H1 (cell line): ENCODE results near the gene CAPZB. TPM values are rescaled to one million over a fixed set of nuclear protein-coding genes. Genes with fewer than 3 reads are reported as not detected.

Experiments
- CTCF ChIA-PET: fragments of 300-600 bp; sonication (Branson Sonifier 250); formaldehyde crosslinking; loops from one replicate; lab custom pipeline; 2021; ENCODE audit not compliant: partially characterized antibody; lab: Charles Lee
- POLR2A ChIA-PET: fragments of 300-600 bp; sonication (Branson Sonifier 250); formaldehyde crosslinking; loops from one replicate; lab custom pipeline; 2021; ENCODE audit warnings: inconsistent platforms; ENCODE audit not compliant: partially characterized antibody; lab: Charles Lee
- DNase-seq, 2 experiments: peaks; one replicate each; pipeline versions ENCODE4 v3.0.0 to v3.0.0-alpha.2; 2010 to 2022; ENCODE audit warnings: low spot score in 2 of 2, low read depth in 1 of 2, mixed read lengths in 1 of 2
- FAIRE-seq: peaks from 2 replicates; lab custom pipeline; 2011; peaks lifted over from hg19 to GRCh38; lab: Jason Lieb, UNC
- H2AFZ ChIP-seq: 2 replicates; pipeline ENCODE4 v1.8.1; 2012; ENCODE audit warnings: low read length, inconsistent platforms
- H2AK5ac ChIP-seq: 2 replicates; pipeline ENCODE4 v1.6.1; 2013; ENCODE audit warnings: low read depth, low read length
- H2BK120ac ChIP-seq: replicated peaks from 2 replicates; pipeline ENCODE3; 2013; ENCODE audit warnings: low read depth, low read length, inconsistent platforms
- H2BK12ac ChIP-seq: 2 replicates; pipeline ENCODE4 v1.6.1; 2013; ENCODE audit warnings: low read depth, low read length
- H2BK15ac ChIP-seq: 2 replicates; pipeline ENCODE4 v1.6.1; 2013; ENCODE audit warnings: low read length
- H2BK20ac ChIP-seq: 2 replicates; pipeline ENCODE4 v1.6.1; 2013; ENCODE audit warnings: low read length
- H2BK5ac ChIP-seq: 2 replicates; pipeline ENCODE4 v1.6.1; 2013; ENCODE audit warnings: low read depth, low read length
- H3K14ac ChIP-seq: 2 replicates; pipeline ENCODE4 v1.6.1; 2013; ENCODE audit warnings: inconsistent platforms; ENCODE audit not compliant: insufficient read length
- H3K18ac ChIP-seq: 2 replicates; pipeline ENCODE4 v1.6.1; 2013; ENCODE audit warnings: low read length; ENCODE audit errors: extremely low read depth
- H3K23ac ChIP-seq: 2 replicates; pipeline ENCODE4 v1.6.1; 2013; ENCODE audit warnings: inconsistent platforms; ENCODE audit not compliant: insufficient read length
- H3K23me2 ChIP-seq: 2 replicates; pipeline ENCODE4 v1.6.1; 2013; ENCODE audit warnings: low read depth, low read length
- H3K27ac ChIP-seq: 2 replicates; pipeline ENCODE4 v1.6.1; 2011; ENCODE audit warnings: low read depth, low read length, inconsistent platforms
- H3K27me3 ChIP-seq, 4 experiments: replicated peaks in 1 of 4; 1 replicate in 1 of 4; 2 replicates in 3 of 4; pipeline versions ENCODE4 v1.6.1 to v1.8.1; 2011 to 2013; ENCODE audit warnings: low read length in 3 of 4, mild to moderate bottlenecking in 3 of 4, inconsistent platforms in 2 of 4, mixed read lengths in 2 of 4, moderate library complexity in 1 of 4; ENCODE audit not compliant: control insufficient read depth in 3 of 4, insufficient read depth in 3 of 4; ENCODE audit errors: extremely low read depth in 1 of 4
- H3K36me3 ChIP-seq, 4 experiments: 2 replicates each; pipeline versions ENCODE4 v1.6.1 to v1.8.1; 2011 to 2013; ENCODE audit warnings: mild to moderate bottlenecking in 4 of 4, low read length in 3 of 4, moderate library complexity in 2 of 4, control low read depth in 1 of 4, inconsistent platforms in 1 of 4; ENCODE audit not compliant: insufficient read depth in 4 of 4, control insufficient read depth in 2 of 4
- H3K4ac ChIP-seq: replicated peaks from 2 replicates; pipeline ENCODE3; 2013; ENCODE audit warnings: low read length, low read depth, mixed read lengths, inconsistent platforms; ENCODE audit not compliant: insufficient read length
- H3K4me1 ChIP-seq, 4 experiments: replicated peaks in 1 of 4; 1 replicate in 1 of 4; 2 replicates in 3 of 4; pipeline versions ENCODE4 v1.6.1 to v1.8.1; 2011 to 2013; ENCODE audit warnings: low read length in 3 of 4, inconsistent platforms in 2 of 4, mixed read lengths in 1 of 4; ENCODE audit not compliant: insufficient read depth in 4 of 4, control insufficient read depth in 3 of 4
- H3K4me2 ChIP-seq, 2 experiments: 2 replicates each; pipeline versions ENCODE4 v1.6.1 to v1.8.1; 2011 to 2013; ENCODE audit warnings: low read depth in 2 of 2, low read length in 2 of 2, control low read depth in 1 of 2, inconsistent platforms in 1 of 2, mild to moderate bottlenecking in 1 of 2; ENCODE audit not compliant: insufficient read depth in 1 of 2
- H3K4me3 ChIP-seq, 4 experiments: fragments of 200-600, 300-600 bp in 1 of 4; sonication (generic), shearing (Covaris generic), sonication (Bioruptor Twin) in 1 of 4; 2 replicates each; pipeline versions ENCODE4 v1.5.1 to v1.8.1; 2011 to 2016; ENCODE audit warnings: low read length in 4 of 4, low read depth in 3 of 4, control low read depth in 2 of 4, inconsistent platforms in 2 of 4, mild to moderate bottlenecking in 2 of 4, mixed read lengths in 1 of 4, moderate library complexity in 1 of 4; ENCODE audit not compliant: insufficient read depth in 2 of 4; ENCODE audit errors: extremely low read depth in 1 of 4
- H3K56ac ChIP-seq: replicated peaks from 2 replicates; pipeline ENCODE3; 2013; ENCODE audit warnings: low read depth, mild to moderate bottlenecking, mixed read lengths, low read length, inconsistent platforms; ENCODE audit not compliant: insufficient read length
- H3K79me1 ChIP-seq: 2 replicates; pipeline ENCODE4 v1.6.1; 2013; ENCODE audit warnings: low read depth, low read length, control low read depth
- H3K79me2 ChIP-seq, 2 experiments: 2 replicates each; pipeline versions ENCODE4 v1.6.1 to v1.8.1; 2012 to 2013; ENCODE audit warnings: low read length in 2 of 2, mild to moderate bottlenecking in 2 of 2, inconsistent platforms in 1 of 2; ENCODE audit not compliant: insufficient read depth in 2 of 2, control insufficient read depth in 1 of 2
- H3K9ac ChIP-seq, 4 experiments: replicated peaks in 1 of 4; 1 replicate in 1 of 4; 2 replicates in 3 of 4; pipeline versions ENCODE4 v1.6.1 to v1.8.1; 2011 to 2013; ENCODE audit warnings: low read depth in 3 of 4, low read length in 3 of 4, control low read depth in 2 of 4, mild to moderate bottlenecking in 2 of 4, moderate library complexity in 2 of 4, inconsistent platforms in 1 of 4; ENCODE audit errors: extremely low read depth in 1 of 4
- H3K9me3 ChIP-seq, 2 experiments: 2 replicates each; pipeline versions ENCODE4 v1.6.1 to v1.8.1; 2012 to 2013; ENCODE audit warnings: mild to moderate bottlenecking in 2 of 2, moderate library complexity in 2 of 2, control low read depth in 1 of 2, inconsistent platforms in 1 of 2, low read depth in 1 of 2, low read length in 1 of 2, mixed read lengths in 1 of 2; ENCODE audit not compliant: insufficient read depth in 2 of 2
- H4K20me1 ChIP-seq, 2 experiments: replicated peaks in 1 of 2; 2 replicates each; pipeline versions ENCODE3 to v1.8.1; 2011 to 2013; ENCODE audit warnings: inconsistent platforms in 2 of 2, low read length in 2 of 2, mild to moderate bottlenecking in 1 of 2; ENCODE audit not compliant: insufficient read depth in 2 of 2, control insufficient read depth in 1 of 2
- H4K5ac ChIP-seq: 2 replicates; pipeline ENCODE4 v1.6.1; 2013; ENCODE audit warnings: low read length, low read depth, mixed read lengths, inconsistent platforms; ENCODE audit not compliant: insufficient read length
- H4K8ac ChIP-seq: 2 replicates; pipeline ENCODE4 v1.8.0; 2013; ENCODE audit warnings: mild to moderate bottlenecking, moderate library complexity, low read length, inconsistent platforms; ENCODE audit not compliant: insufficient read depth; ENCODE audit errors: extremely low read depth
- H4K91ac ChIP-seq: replicated peaks from 2 replicates; pipeline ENCODE3; 2013; ENCODE audit warnings: low read length, mixed read lengths, inconsistent platforms; ENCODE audit not compliant: insufficient read length
- CTBP2 ChIP-seq: IDR thresholded peaks from 2 replicates; pipeline ENCODE4 v1.7.0; 2011; ENCODE audit warnings: borderline replicate concordance, mild to moderate bottlenecking, moderate library complexity, mixed read lengths, low read length; ENCODE audit not compliant: insufficient read depth, insufficient read length
- WGBS, 2 experiments: shearing (Covaris generic) in 1 of 2; methylation state at CpG; one replicate each; pipeline versions ENCODE4 v1.1.6 to v1.1.7; 2013 to 2015; ENCODE audit warnings: low lambda C conversion rate in 2 of 2, mixed read lengths in 2 of 2, inconsistent platforms in 1 of 2, low coverage in 1 of 2, missing lambda C conversion rate in 1 of 2; ENCODE audit not compliant: insufficient replicate concordance in 2 of 2, insufficient coverage in 1 of 2, insufficient read length in 1 of 2; ENCODE audit errors: extremely low coverage in 1 of 2, missing lambda C conversion rate in 1 of 2; 5-methylcytosine and 5-hydroxymethylcytosine counted together
- polyA plus RNA-seq, 7 experiments: library from polyadenylated mRNA; depleted of rRNA in 3 of 7; stranded (reverse) in 5 of 7; unstranded in 2 of 7; fragments of >200 nt in 5 of 7; fragments of 200-250 nt in 2 of 7; gene quantifications; 1 replicate in 5 of 7; 2 replicates in 1 of 7; 4 replicates in 1 of 7; pipeline versions ENCODE4 v1.2.1 to v1.2.3, GENCODE V29; 2011 to 2013; ENCODE audit warnings: missing spikeins in 2 of 7, mixed read lengths in 2 of 7
- total RNA-seq: library from RNA; stranded (reverse); fragmentation: NEBNext Ultra II Directional; extraction: Animal tissue kit (Norgen Biotek cat#: 25700); gene quantifications from 2 replicates; pipeline ENCODE4 v1.2.1, GENCODE V29; 2021

CAPZB gene
- total and polyA plus RNA-seq, 2 of the 8 experiments (the other 6 are each of a cell fraction or from before 2014, with no cell fraction given) = 162 to 371 TPM

- no peak overlapping the region for H4K5ac ChIP-seq
- H3K36me3 ChIP-seq = peaks cover 5 to 22% (median 14%) of the 10 kb centered on the region in 4 experiments; a peak in 7 of 8 replicates
- no peak overlapping the region for H3K4me3 ChIP-seq
- no peak overlapping the region for H4K8ac ChIP-seq
- H2AK5ac ChIP-seq = no peak overlapping the region
- no peak overlapping the region for H2BK12ac ChIP-seq
- H3K4me2 ChIP-seq = no peak overlapping the region
- ChIA-PET CTCF (interaction anchor here (0.7 to 1.5 kb wide), 5 partner anchors 32 to 352 kb away, joined by 3 to 6 read pairs (median 3); no protein-coding TSS in a partner anchor), POLR2A (interaction anchor here (2.0 to 16.9 kb wide), 2 partner anchors 21 kb away, joined by 4 to 143 read pairs; partner anchors contain the start of gene AKR7A3)
- no peak overlapping the region for H3K9ac ChIP-seq
- no peak overlapping the region for H2BK15ac ChIP-seq
- H3K4me1 ChIP-seq = peaks cover 0 to 14% (median 7%) of the 10 kb centered on the region in 4 experiments; a peak in 6 of 7 replicates
- H3K27me3 ChIP-seq = peaks cover 0 to 4% (median 1%) of the 10 kb centered on the region in 4 experiments; a peak in 1 of 7 replicates
- H4K91ac ChIP-seq = no peak overlapping the region
- peaks cover 2% of the 10 kb centered on the region; the same call in 1 of the 2 replicates for H3K79me1 ChIP-seq
- H3K56ac ChIP-seq = no peak overlapping the region
- H3K14ac ChIP-seq = no peak overlapping the region
- no peak overlapping the region for H3K27ac ChIP-seq
- H3K23me2 ChIP-seq = peaks cover 10% of the 10 kb centered on the region; the same call in 1 of the 2 replicates
- H2BK20ac ChIP-seq = no peak overlapping the region
- TF ChIP-seq CTBP2 = no peak
- no peak overlapping the region for H2BK120ac ChIP-seq
- FAIRE-seq (no peak), DNase-seq (no peak)
- no peak overlapping the region for H2BK5ac ChIP-seq
- WGBS, 2 experiments = 92% methylated on average over 6 of the region's 6 CpGs; no CpG with 5 or more reads in 1 of the 2 experiments
- H2AFZ ChIP-seq = no peak overlapping the region
- peaks cover 0 to 2% of the 10 kb centered on the region in 2 experiments; a peak in 1 of 4 replicates for H3K79me2 ChIP-seq
- H3K9me3 ChIP-seq = no peaks in the 10 kb centered on the region
- H4K20me1 ChIP-seq = peaks cover 6 to 9% of the 10 kb centered on the region in 2 experiments
- no peak overlapping the region for H3K23ac ChIP-seq
- H3K4ac ChIP-seq = no peak overlapping the region
- H3K18ac ChIP-seq = no peak overlapping the region
These were observed 176.1 kb downstream of the CAPZB start for GRCh38 chr1:19309123-19309813.
